Erythroblast (primary cell): ENCODE measurements around the gene RAB11FIP3.

ENCODE experiments used
- GATA1 ChIP-seq: IDR thresholded peaks from 2 replicates; pipeline ENCODE4 v1.6.1; 2011; ENCODE audit warnings: low read depth, mild to moderate bottlenecking, control low read depth, low read length, moderate library complexity
- POLR2A ChIP-seq: IDR thresholded peaks from 2 replicates; pipeline ENCODE4 v1.6.1; 2011; ENCODE audit warnings: mild to moderate bottlenecking, low read length

GRCh38 chr16:523097-523741, 97.8 kb downstream of the RAB11FIP3 start:
- TF ChIP-seq POLR2A (no peak), GATA1 (no peak)
